ENCODE measurements around the gene MARVELD1. TPM values are rescaled to one million over a fixed set of nuclear protein-coding genes. Genes with fewer than 3 reads are reported as not detected.
A peak's percentile ranks its signal among the peaks of the same experiment; 100 is the strongest.

The MARVELD1 gene
- total and polyA plus RNA-seq, 2 experiments from 2014 or later: 29.5 to 53.1 TPM

- no peak for DNase-seq (ENCODE audit: low spot score)
- Histone ChIP-seq H4K20me1 (ENCODE audit: insufficient read depth, poor library complexity, severe bottlenecking) (no peaks in the 10 kb centered on the region), H2AFZ (no peak overlapping the region), H3K27ac (peak overlapping the region; percentile 23), H3K27me3 (peaks cover 9% of the 10 kb centered on the region), H3K4me2 (no peak overlapping the region), H3K79me2 (no peaks in the 10 kb centered on the region), H3K9me3 (ENCODE audit: low read depth) (no peaks in the 10 kb centered on the region), H3K4me3 (no peak overlapping the region), H3K36me3 (replicated peaks; ENCODE audit: insufficient read depth, low read depth) (no peaks in the 10 kb centered on the region), H3K4me1 (ENCODE audit: insufficient read depth) (no peaks in the 10 kb centered on the region), H3K9me2 (replicated peaks; ENCODE audit: insufficient read depth) (no peaks in the 10 kb centered on the region)
- TF ChIP-seq EZH2 (IDR thresholded peaks at IDR 0.05; ENCODE audit: borderline replicate concordance): no peak
- WGBS (ENCODE audit: low lambda C conversion rate, missing lambda C conversion rate): 86% methylated on average over 7 of the region's 7 CpGs
Measured at GRCh38 chr10:97764519-97764931, 51.0 kb downstream of the MARVELD1 start.

- no peaks in the 10 kb centered on the region for H4K20me1 ChIP-seq (ENCODE audit: insufficient read depth, poor library complexity, severe bottlenecking)
- no peaks in the 10 kb centered on the region for H3K4me1 ChIP-seq (ENCODE audit: insufficient read depth)
- 95% methylated on average over 15 of the region's 15 CpGs for WGBS (ENCODE audit: low lambda C conversion rate, missing lambda C conversion rate)
- H3K9me3 ChIP-seq (ENCODE audit: low read depth): no peaks in the 10 kb centered on the region
- H3K27me3 ChIP-seq: peaks cover 16% of the 10 kb centered on the region
- no peak overlapping the region for H3K4me2 ChIP-seq
- H2AFZ ChIP-seq: no peak overlapping the region
- no peaks in the 10 kb centered on the region for H3K36me3 ChIP-seq (replicated peaks; ENCODE audit: insufficient read depth, low read depth)
- H3K27ac ChIP-seq: no peak overlapping the region
- TF ChIP-seq EZH2phosphoT487 (IDR thresholded peaks at IDR 0.05; ENCODE audit: low read depth, severe bottlenecking, unreplicated experiment) (no peak), EZH2 (IDR thresholded peaks at IDR 0.05; ENCODE audit: borderline replicate concordance) (no peak), CTCF (IDR thresholded peaks at IDR 0.05; ENCODE audit: poor library complexity) (no peak)
- no peak overlapping the region for H3K4me3 ChIP-seq
- no peak for DNase-seq (ENCODE audit: low spot score)
- H3K79me2 ChIP-seq: no peaks in the 10 kb centered on the region
- H3K9me2 ChIP-seq (replicated peaks; ENCODE audit: insufficient read depth): no peaks in the 10 kb centered on the region
Measured at GRCh38 chr10:97765201-97765600, 51.7 kb downstream of the MARVELD1 start.

- Histone ChIP-seq H3K79me2 (no peaks in the 10 kb centered on the region), H2AFZ (no peak overlapping the region), H3K4me1 (ENCODE audit: insufficient read depth) (peaks cover 5% of the 10 kb centered on the region), H3K9me2 (replicated peaks; ENCODE audit: insufficient read depth) (no peaks in the 10 kb centered on the region), H3K36me3 (replicated peaks; ENCODE audit: insufficient read depth, low read depth) (no peaks in the 10 kb centered on the region), H3K27me3 (peaks cover 26% of the 10 kb centered on the region), H3K4me3 (no peak overlapping the region), H3K4me2 (no peak overlapping the region), H4K20me1 (ENCODE audit: insufficient read depth, poor library complexity, severe bottlenecking) (no peaks in the 10 kb centered on the region), H3K9me3 (ENCODE audit: low read depth) (no peaks in the 10 kb centered on the region), H3K27ac (no peak overlapping the region)
- DNase-seq (ENCODE audit: low spot score): no peak
- TF ChIP-seq EZH2phosphoT487 (IDR thresholded peaks at IDR 0.05; ENCODE audit: low read depth, severe bottlenecking, unreplicated experiment) (no peak), CTCF (IDR thresholded peaks at IDR 0.05; ENCODE audit: poor library complexity) (no peak), EZH2 (IDR thresholded peaks at IDR 0.05; ENCODE audit: borderline replicate concordance) (no peak)
- 91% methylated on average over 13 of the region's 13 CpGs for WGBS (ENCODE audit: low lambda C conversion rate, missing lambda C conversion rate)
Measured at GRCh38 chr10:97766106-97766810, 52.7 kb downstream of the MARVELD1 start.

- no peaks in the 10 kb centered on the region for H3K36me3 ChIP-seq (replicated peaks; ENCODE audit: insufficient read depth, low read depth)
- no peaks in the 10 kb centered on the region for H3K79me2 ChIP-seq
- no peak overlapping the region for H3K27ac ChIP-seq
- no peak overlapping the region for H3K4me3 ChIP-seq
- no peak overlapping the region for H2AFZ ChIP-seq
- peaks cover 8% of the 10 kb centered on the region for H3K4me1 ChIP-seq (ENCODE audit: insufficient read depth)
- no peak overlapping the region for H3K4me2 ChIP-seq
- TF ChIP-seq EZH2 (IDR thresholded peaks at IDR 0.05; ENCODE audit: borderline replicate concordance) (no peak), CTCF (IDR thresholded peaks at IDR 0.05; ENCODE audit: poor library complexity) (no peak), EZH2phosphoT487 (IDR thresholded peaks at IDR 0.05; ENCODE audit: low read depth, severe bottlenecking, unreplicated experiment) (no peak)
- 96% methylated on average over 21 of the region's 22 CpGs for WGBS (ENCODE audit: low lambda C conversion rate, missing lambda C conversion rate)
- no peaks in the 10 kb centered on the region for H3K9me3 ChIP-seq (ENCODE audit: low read depth)
- H4K20me1 ChIP-seq (ENCODE audit: insufficient read depth, poor library complexity, severe bottlenecking): no peaks in the 10 kb centered on the region
- no peaks in the 10 kb centered on the region for H3K9me2 ChIP-seq (replicated peaks; ENCODE audit: insufficient read depth)
- H3K27me3 ChIP-seq: peaks cover 32% of the 10 kb centered on the region
- DNase-seq (ENCODE audit: low spot score): no peak
Measured at GRCh38 chr10:97766996-97767924, 53.7 kb downstream of the MARVELD1 start.

Measured in hepatocyte (in vitro differentiated cells).